HG03521 (cell line): ENCODE measurements around the gene PLOD2.

Experiments
- ATAC-seq: cut with Tn5 transposase; IDR thresholded peaks from one replicate; pipeline ENCODE4 v1.9.1; 2021; ENCODE audit warnings: mild to moderate bottlenecking, moderate library complexity; ENCODE audit not compliant: unreplicated experiment

The PLOD2 gene

DNA sequence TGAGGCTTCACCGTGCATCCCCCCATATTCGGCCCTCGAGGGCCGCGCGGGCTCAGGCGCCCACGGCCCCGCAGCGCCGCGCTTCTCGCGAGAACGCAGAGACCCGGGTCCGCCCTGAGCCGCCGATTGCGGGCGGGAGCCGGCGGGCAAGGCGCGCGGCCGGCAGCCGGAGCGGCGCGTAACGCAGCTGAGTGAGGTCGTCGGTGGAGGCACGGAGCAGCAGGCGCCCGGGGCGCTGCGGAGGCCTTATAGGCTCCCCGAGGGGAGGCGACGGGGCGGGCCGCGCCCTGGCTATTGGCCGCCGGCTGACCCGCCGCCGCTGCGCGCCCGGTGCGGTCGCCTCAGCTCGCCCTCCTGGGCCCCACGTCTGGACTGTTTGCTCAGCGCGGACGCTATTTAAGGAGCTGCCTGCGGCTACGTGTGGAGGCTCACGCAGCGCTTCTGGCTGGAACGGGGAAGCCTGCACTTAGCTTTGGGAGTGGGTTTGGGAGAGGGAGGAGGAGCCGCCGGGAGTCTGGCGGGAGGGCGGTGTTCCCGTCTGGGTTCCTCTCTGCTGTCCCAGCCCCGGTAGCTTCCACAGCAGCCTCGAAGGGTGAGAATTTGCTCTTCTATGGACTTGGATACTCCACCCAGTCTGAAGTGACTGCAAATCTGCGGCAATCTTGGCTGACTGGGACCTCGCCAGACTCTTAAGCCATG, at the start of gene PLOD2:
Gene PLOD2 (minus strand): TSS at position 221 of the 699 bp plus-strand sequence. CDS start 195 bp downstream, at position 26.
- ATAC-seq, result peak; percentile 53

DNA sequence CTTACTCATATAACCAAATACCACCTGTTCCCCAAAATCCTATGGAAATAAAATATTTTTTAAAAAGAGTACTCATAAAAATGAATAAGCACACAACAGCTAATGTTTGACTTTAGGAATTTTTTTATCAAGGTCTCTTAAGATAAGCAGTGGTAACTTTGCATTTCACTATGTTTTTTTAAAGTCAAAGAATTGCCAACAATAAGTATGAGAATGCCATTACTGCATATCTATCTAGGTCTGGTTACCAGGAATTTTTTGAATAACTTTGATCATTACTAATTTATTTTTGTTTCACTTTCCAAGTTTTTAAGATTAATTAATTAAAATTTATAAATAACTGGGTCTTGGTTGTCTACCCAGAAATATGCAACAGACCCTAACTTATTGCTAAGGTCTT, 48.4 kb upstream of the PLOD2 start:
- no peak for ATAC-seq

DNA sequence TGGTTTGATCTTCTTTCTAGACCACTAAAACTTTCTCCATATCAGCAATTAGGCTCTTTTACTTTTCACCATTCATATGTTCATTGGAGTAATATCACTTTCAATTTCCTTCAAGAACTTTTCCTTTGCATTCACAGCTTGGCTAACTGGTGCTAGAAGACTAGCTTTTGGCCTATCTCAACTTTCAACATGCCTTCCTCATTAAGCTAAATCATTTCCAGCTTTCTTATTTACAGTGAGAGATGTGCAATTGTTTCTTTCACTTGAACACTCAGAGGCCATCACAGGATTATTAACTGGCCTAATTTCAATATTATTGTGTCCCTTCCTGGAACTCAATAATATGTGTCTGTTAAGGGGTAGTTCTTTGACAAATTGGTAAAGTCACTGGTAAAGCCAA, 42.8 kb upstream of the PLOD2 start:
- ATAC-seq, result no peak

DNA sequence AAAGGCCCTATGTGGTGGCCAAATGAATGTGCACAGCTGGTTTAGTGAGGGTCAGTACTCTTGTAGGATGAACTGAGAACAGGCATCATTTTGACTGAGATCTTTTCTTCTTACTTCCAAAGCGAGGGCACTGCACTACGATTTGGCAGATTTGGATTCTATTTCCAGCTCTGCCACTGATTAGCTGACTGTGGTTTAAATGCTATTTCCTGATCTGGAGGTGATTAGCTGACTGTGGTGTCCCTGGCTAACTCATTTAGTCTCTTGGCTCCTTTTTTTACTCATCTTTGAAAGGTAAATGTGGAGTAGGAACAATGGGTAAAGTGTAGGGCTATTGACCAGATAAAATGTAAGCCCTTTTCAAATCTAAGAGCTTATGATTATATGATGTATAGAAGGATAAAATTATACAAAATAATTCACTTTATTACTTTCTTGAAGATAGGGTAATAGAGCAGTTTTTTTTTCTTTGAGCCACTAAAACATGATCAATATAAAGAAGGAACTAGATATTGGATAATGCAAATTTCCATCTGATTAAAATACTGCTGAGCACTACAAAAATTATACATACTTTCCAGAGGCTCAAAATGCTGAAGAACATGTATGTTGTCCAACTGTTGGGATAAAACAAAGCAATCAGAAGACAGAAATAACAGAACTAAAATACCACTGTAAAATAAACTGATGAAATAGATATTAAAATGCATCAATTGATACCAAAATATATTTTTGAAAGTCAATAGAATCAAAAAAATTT, 39.7 kb upstream of the PLOD2 start:
- ATAC-seq, result no peak

DNA sequence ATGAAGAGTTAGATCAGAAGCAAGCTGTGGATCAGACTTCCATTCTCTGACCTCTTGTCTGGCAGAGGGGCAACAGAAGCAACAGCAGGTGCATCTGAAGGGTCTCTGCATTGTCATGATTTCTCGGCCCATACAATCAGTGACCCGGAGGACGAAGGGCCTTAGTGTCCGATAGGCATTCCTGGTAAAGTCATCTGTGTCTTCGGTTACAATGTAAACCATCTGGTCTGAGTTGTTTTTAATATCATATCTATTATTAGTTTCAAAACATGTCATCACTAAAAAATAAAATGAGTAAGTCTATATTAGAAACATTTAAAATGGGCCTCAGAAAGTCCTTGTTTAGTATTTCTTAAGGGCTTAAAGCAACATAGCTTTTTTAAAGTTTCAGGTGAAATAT, 38.8 kb upstream of the PLOD2 start:
- ATAC-seq, result no peak

DNA sequence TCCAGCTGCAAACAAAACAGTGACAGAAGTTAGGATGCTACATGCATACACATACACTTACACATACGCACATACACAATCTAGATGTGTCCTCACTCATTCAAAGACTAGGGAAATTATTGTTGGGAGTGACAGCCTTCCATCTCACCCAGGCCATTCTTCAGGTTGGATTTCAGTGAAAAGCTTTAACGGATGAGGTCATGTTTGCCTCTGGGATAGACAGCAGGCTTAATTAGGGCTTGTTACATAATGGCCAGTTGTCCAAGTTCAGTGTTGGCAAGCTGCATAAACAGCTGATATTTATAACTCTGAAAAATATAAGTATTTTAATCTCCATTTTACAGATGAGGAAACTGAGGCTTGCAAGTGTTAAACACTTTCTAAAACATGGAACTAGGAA, 35.8 kb upstream of the PLOD2 start:
- ATAC-seq, result no peak

DNA sequence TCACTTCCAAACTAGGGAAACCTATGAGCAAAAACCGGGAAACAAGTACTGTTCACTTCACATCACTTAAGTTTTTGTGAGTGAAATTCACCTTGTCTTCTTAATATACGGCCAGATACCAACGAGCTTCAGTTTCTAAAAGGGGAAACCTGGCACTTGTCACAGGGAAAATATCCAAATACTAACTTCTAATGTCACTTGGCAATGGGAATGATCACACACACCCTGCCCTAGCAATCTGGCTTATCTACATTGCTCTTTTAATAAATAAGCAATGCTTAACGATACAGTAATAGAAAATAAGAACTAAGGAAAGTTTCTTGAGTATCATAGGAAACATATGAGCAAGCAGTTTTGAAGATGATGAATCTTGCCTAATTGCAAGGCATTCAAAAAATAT, 34.6 kb upstream of the PLOD2 start:
- no peak for ATAC-seq

DNA sequence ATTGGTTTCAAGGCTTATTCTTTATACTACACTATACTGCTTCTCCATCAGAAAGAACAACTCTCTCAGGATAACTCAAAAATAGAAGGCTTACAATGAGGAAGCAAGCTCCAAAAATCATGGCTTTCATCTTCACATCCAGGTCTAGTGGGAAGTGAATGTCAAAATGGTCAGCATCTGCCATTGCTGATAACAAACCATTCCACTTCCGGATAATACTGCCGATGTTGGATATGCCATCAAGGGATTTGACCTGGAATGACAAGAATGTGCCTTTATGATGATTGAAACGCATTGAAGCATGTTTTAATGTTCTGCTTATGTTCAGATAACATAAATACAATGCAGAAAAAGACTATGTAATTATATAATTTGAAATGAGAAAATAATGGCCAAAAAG, 34.0 kb upstream of the PLOD2 start:
- no peak for ATAC-seq

DNA sequence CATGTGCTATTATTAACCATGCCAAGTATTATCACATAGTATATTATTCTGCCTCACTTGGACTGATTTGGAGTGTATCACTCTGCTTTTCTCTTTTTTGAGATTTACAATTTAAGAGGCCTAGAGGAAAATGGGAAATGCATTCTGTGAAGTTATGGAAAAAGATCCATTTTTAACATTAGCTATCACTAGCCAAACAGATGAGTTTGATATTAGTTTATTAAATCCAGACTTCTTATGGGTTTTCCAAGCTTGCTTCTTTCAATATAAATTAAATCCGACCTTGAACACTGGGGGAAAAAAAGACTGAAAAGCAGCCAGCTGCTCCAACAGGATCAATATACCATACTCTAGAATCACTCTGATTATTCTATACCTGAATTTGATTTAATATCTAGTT, 30.1 kb upstream of the PLOD2 start:
- ATAC-seq, result no peak

DNA sequence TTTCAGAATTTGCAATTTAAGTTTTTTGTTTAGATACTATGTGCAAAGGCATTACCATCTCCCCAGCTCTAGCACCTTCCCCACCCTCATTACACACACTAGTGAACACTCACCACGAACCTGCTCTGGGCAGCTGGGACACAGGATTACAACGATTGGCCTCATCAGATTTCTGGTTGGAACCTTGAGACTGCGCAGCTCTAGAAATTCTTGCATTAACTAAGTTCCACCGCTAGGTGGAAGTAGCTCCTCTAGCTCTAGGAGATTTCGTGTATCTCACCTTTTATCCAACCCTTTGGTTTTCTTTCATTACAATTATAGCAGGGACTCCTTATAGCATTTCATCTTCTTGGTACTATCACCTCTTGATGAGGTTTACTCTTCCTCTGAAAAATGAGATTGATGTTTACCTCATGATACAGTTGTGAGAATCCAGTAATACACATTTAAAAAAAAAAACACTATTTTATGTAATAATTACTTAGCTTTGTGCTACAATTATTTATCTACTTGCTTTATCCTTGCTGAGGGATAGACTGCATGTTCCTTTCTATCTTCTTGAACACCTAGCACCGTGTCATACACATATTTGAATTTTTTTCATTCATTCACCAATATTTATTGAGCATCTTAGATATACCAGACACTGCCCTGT, 28.7 kb upstream of the PLOD2 start:
- peak; percentile 91 for ATAC-seq

DNA sequence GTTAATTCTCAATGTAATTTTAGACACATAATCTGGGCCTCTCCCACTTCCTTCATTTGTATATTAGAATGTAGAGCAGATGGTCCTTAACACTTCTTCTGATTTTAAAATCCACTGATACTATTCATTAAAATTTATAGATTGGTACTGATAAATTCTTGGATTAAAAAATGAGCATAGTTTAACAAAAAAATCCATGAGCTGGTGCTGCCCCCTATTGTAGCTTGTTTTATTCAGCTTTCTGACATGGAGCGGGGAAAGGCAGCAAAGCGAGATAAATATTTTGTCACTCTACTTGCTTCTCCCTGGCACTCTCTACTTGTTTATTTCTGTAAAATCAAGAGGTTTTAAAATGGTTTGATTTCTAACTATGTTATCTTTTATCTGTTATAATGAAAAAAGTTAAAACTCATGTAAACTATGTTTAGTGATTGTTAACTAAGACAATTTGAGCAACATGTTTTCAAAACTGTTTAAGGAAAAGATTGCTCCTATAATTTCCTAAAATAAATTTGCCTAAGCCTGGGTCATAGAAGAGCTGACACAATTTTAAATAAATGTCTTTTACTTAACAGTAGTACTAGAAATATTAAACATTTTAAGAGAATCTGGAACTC, 26.5 kb upstream of the PLOD2 start:
- no peak for ATAC-seq

DNA sequence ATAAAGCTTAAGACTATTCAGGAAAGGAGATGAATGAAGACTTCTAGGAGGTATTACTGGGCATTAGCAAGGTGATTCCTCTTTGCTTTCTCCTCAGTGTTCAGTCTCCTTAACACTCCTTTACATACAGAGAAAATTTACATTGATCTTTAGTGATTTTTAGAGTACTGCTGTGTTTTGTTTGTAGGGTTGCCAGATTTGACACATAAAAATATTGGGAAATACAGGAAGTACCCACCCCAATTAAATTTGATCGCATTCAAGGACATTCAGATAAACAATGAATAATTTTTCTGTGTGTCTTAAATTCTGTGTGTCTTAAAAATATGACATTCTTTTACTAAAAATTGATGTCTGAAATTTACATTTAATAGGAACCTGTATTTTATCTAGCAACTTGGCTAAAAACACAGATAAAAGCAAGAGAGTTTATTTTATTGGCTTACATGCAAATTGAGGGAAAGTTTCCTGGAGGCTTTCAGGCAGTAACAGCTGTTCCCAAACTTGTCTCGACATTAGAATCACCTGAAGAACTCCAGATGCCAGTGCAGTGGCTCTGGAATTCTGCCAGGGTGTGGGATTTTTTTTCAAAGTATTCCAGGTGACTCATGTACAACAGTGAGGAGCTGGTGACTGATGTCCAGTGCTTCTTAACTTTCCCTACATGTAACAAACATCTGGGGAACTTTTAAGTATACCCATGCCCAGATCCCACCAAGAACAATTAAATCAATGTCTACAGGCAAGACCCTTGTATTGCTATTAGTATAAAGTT, 23.4 kb upstream of the PLOD2 start:
- no peak for ATAC-seq

DNA sequence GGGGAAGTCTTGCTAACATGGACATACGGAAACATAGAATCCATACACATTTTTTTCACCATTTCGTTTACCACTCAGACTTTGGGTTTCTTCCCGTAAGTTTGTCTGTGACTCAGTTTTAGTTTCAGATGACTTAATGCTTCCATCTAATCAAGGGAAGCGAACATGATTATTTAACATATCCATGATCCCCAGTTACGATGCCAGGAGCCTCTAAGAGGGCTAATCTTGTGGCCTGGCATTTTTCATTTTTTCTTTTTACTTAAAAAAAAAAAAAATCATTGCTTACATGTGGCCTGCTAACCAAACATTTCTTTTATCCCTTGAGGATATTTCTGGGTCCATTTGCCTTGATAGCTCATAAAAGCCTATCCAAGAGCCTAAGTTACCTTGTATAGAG, 20.2 kb upstream of the PLOD2 start:
- ATAC-seq, result no peak

DNA sequence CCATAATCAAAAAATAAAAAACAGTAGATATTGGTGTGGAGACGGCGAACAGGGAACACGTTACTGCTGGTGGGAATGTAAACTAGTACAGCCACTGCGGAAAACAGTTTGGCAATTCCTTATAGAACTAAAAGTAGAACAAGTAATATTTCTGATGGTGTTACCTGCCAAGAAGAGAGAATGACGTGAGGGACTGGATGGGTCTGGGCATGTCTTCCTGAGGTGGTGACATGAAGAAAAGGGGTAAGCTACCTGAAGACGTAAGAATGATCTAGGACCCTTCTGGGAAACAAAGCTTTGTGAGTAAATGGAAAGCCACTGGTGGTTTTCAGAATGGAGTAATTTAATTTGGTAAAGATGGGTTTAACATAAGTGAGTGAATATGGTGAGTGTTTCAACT, 19.4 kb upstream of the PLOD2 start:
- ATAC-seq, result no peak

DNA sequence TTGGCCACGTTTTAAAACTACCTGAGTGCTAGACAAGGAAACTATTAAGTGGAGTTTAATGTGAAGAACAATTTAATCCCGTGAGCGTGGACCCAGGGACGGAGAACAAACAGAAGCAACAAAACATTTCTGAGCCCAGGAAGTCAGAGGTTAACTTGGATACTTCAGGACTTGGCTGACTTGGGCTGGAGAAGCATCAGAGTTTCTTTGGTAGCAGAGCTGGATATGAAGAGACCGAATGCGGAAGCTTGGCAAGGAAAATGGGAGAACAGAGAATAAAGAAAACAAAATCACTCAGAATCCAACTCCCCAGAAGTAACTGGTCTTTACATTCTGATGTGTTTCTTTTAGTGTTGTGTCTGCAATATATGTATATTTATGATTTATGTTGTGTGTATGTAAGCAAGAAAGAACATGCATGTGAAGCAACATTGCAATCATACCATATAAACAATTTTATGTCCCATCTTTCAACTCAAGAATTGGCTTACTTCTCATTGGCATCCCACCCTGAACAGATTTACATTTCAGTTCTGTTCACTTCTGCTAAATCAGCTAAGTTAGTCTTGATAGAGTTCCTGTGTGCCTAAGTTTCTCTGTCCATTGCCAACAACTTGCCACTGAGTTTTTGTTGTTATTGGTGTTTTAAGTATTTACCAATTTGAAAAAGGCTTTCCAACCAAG, 17.2 kb upstream of the PLOD2 start:
- no peak for ATAC-seq

DNA sequence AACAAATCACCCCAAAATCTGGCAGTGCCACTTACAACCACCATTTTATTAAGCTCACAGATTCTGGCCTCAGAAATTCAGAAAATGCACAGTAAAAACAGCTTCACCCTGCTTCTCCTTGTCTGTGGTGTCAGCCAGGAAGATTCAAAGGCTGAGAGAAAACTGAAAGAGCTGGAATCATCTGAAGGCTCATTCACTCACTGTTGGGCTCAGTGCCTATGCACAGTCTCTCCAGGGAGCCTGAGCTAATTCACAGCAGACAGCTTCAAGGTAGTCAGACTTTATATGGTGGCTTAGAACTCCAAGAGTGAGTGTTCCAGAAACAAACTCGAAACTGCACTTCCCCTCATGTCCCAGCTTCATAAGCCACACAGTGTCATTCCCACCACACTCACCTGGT, 16.5 kb upstream of the PLOD2 start:
- ATAC-seq, result no peak

DNA sequence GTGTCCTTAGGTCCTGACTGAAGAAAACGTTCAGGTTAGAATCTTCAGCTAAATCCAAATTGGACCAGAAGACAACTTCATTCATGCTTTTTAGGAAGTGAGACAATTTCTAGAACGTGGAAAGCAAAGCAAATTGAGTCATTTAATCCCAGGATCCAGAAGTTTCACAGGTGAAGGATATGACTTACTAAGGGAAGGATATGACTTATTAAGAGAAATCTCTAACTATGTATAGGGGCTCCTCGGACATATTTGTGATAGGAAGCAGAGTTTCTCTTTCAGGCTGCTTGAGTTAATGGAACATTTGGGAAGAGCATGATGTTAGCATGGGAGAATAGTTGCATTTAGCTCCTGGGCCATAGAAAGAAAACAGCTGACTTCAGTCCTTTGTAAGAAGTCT, 16.1 kb upstream of the PLOD2 start:
- ATAC-seq, result no peak

DNA sequence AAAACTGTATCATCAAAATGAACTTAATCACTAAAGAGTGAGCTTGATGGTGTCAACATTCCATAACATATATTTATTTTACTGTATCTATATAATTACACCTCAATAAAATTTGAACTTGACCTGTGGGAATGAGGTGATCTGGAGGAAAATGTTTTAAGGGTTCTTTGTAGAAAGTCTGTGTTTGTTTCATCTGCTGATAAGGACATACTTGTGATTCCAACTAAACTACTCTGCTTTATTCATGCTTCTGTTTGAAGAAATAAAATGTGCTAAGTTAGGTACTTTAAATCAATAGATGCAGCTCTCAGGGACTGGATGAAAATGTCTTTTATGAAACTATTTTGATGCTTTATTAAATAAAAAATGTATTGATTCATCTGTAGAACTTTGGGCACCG, 11.6 kb upstream of the PLOD2 start:
- ATAC-seq, result no peak

DNA sequence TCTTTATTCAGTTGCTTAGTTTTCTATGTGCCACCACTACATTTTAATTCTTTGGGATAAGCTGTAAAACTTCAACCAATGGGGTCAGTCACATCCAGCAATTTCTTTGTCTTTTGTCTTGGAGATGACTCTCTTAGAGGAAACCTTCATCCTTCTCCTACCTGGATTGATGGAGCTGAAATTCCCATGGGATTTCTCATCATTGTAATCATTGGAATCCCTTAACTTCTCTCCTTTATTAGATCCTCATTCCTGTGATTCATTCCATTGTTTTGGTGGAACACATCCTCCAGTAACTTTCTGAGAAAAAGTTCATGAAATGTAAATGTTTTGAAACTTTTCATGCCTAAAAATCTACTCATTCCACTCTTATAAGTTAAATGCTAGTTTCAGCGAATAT, 9.6 kb upstream of the PLOD2 start:
- ATAC-seq, result no peak

DNA sequence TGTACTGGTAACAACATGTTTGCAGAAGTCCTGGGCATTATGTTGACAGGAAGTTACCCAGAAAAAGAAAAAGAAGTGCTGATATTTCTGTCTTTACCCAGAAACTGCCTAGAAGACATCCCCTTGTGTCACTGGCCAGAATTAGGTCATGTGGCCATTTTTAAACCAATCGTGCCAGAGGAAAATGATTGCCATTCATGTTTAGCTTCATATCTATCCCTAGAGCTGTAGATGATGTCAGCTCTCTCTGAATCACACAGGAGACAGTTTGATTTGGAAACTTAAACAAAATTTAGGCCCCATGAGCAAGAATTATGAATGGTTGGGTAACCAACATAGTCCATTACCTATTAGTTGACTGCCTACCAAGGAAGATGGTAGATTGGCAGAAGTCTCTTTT, 8.9 kb upstream of the PLOD2 start:
- ATAC-seq, result no peak
